Measurements from ENCODE around the gene UBASH3B.
A peak's percentile ranks its signal among the peaks of the same experiment; 100 is the strongest.

UBASH3B gene

GRCh38 chr11:122804796-122805195, 149.3 kb downstream of the UBASH3B start:
- H3K4me1 ChIP-seq = no peaks in the 10 kb centered on the region
- no peaks in the 10 kb centered on the region for H3K79me2 ChIP-seq
- H3K9ac ChIP-seq = no peak overlapping the region
- no peaks in the 10 kb centered on the region for H3K27me3 ChIP-seq (ENCODE audit: control insufficient read depth, insufficient read depth, low read length)
- no peaks in the 10 kb centered on the region for H3K9me3 ChIP-seq (ENCODE audit: control insufficient read depth, low read length)
- no peak for TF ChIP-seq CTCF (IDR thresholded peaks at IDR 0.05)
- H3K4me3 ChIP-seq (ENCODE audit: low read depth, low read length) = no peak overlapping the region
- no peaks in the 10 kb centered on the region for H3K36me3 ChIP-seq (ENCODE audit: control insufficient read depth, insufficient read depth, low read length)
- H3K4me2 ChIP-seq (ENCODE audit: low read length) = no peak overlapping the region
- H3K27ac ChIP-seq = no peak overlapping the region
- H2AFZ ChIP-seq = no peak overlapping the region

- no peak overlapping the region for H3K9ac ChIP-seq
- peak overlapping the region; percentile 58 for H2AFZ ChIP-seq
- H3K9me3 ChIP-seq (ENCODE audit: control insufficient read depth, low read length) = no peaks in the 10 kb centered on the region
- no peaks in the 10 kb centered on the region for H3K4me1 ChIP-seq
- no peaks in the 10 kb centered on the region for H3K27me3 ChIP-seq (ENCODE audit: control insufficient read depth, insufficient read depth, low read length)
- no peaks in the 10 kb centered on the region for H3K79me2 ChIP-seq
- H3K4me3 ChIP-seq (ENCODE audit: low read depth, low read length) = no peak overlapping the region
- peak overlapping the region; percentile 42 for H3K27ac ChIP-seq
- no peak for TF ChIP-seq CTCF (IDR thresholded peaks at IDR 0.05)
- no peaks in the 10 kb centered on the region for H3K36me3 ChIP-seq (ENCODE audit: control insufficient read depth, insufficient read depth, low read length)
- no peak overlapping the region for H3K4me2 ChIP-seq (ENCODE audit: low read length)
These were observed 152.4 kb downstream of the UBASH3B start for GRCh38 chr11:122807731-122808477.

- Histone ChIP-seq H3K36me3 (ENCODE audit: control insufficient read depth, insufficient read depth, low read length) (no peaks in the 10 kb centered on the region), H3K27me3 (ENCODE audit: control insufficient read depth, insufficient read depth, low read length) (no peaks in the 10 kb centered on the region), H3K4me3 (ENCODE audit: low read depth, low read length) (no peak overlapping the region), H3K9ac (no peak overlapping the region), H3K79me2 (no peaks in the 10 kb centered on the region), H2AFZ (peak overlapping the region; percentile 58), H3K4me1 (no peaks in the 10 kb centered on the region), H3K27ac (peak overlapping the region; percentile 42), H3K4me2 (ENCODE audit: low read length) (no peak overlapping the region), H3K9me3 (ENCODE audit: control insufficient read depth, low read length) (no peaks in the 10 kb centered on the region)
- no peak for TF ChIP-seq CTCF (IDR thresholded peaks at IDR 0.05)
These were observed 153.0 kb downstream of the UBASH3B start for GRCh38 chr11:122808478-122808869.

GRCh38 chr11:122809866-122810265, 154.3 kb downstream of the UBASH3B start:
- Histone ChIP-seq H3K27me3 (ENCODE audit: control insufficient read depth, insufficient read depth, low read length) (no peaks in the 10 kb centered on the region), H3K9ac (no peak overlapping the region), H2AFZ (no peak overlapping the region), H3K4me2 (ENCODE audit: low read length) (no peak overlapping the region), H3K36me3 (ENCODE audit: control insufficient read depth, insufficient read depth, low read length) (no peaks in the 10 kb centered on the region), H3K9me3 (ENCODE audit: control insufficient read depth, low read length) (no peaks in the 10 kb centered on the region), H3K27ac (no peak overlapping the region), H3K4me3 (ENCODE audit: low read depth, low read length) (no peak overlapping the region), H3K4me1 (no peaks in the 10 kb centered on the region), H3K79me2 (no peaks in the 10 kb centered on the region)
- TF ChIP-seq CTCF (IDR thresholded peaks at IDR 0.05) = no peak

GRCh38 chr11:122811721-122812120, 156.2 kb downstream of the UBASH3B start:
- Histone ChIP-seq H3K27ac (no peak overlapping the region), H2AFZ (no peak overlapping the region), H3K9me3 (ENCODE audit: control insufficient read depth, low read length) (no peaks in the 10 kb centered on the region), H3K4me3 (ENCODE audit: low read depth, low read length) (no peak overlapping the region), H3K79me2 (no peaks in the 10 kb centered on the region), H3K4me1 (peaks cover 3% of the 10 kb centered on the region), H3K9ac (no peak overlapping the region), H3K36me3 (ENCODE audit: control insufficient read depth, insufficient read depth, low read length) (no peaks in the 10 kb centered on the region), H3K4me2 (ENCODE audit: low read length) (no peak overlapping the region), H3K27me3 (ENCODE audit: control insufficient read depth, insufficient read depth, low read length) (no peaks in the 10 kb centered on the region)
- no peak for TF ChIP-seq CTCF (IDR thresholded peaks at IDR 0.05)

Data from parathyroid adenoma (tissue), 2 donors.